MM.1S (cell line): Measurements from ENCODE around the gene CEP68.

Source experiments
- CTCF ChIP-seq: fragments of 300-600 bp; sonication (generic); IDR thresholded peaks from 2 replicates; pipeline ENCODE4 v1.5.1; 2016; ENCODE audit warnings: antibody characterized with exemption, low read length, mixed read lengths
- EZH2 ChIP-seq: fragments of 300-600 bp; sonication (generic); optimal IDR thresholded peaks from 2 replicates; pipeline ENCODE3; 2017; ENCODE audit warnings: low read depth, mild to moderate bottlenecking, antibody characterized with exemption, low read length, mixed read lengths

GRCh38 chr2:65020943-65021528, 35.2 kb upstream of the CEP68 start:
- TF ChIP-seq CTCF, result no peak
- no peak for TF ChIP-seq EZH2
